ENCODE measurements around the gene SLC6A19.
"Not testable (repeated sequence)": the region's sequence is repeated elsewhere in the genome, so short reads cannot be mapped to it uniquely, and the experiment has no call there.

Gene SLC6A19

DNA sequence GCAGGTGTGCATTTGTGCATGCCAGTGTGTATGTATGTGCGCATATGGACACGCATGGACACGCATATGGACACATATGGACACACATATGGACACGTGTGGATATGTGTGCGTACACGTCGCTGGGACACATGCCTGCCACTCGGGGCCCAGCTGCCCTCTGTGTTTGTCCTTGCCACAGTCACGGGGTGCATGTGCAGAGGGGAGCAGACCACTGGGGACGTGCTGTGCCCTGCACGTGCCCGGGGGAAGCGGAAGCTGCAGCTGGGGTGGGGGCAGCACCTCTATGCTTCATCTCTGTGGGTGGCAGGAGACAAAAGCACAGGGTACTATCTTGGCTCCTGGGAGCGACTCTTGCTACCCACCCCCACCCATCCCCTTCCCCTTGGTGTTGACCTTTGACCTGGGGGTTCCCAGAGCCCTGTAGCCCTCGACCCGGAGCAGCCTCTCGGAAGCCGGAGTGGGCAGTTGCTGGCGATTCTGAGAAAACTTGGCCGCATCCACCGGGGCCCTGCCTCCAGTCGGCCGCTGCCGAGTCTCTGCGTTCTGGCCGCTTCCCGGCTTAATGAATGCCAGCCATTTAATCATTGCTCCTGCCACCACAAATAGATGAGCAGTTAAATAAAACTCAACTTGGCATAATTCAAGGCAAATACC lies 21.4 kb downstream of the SLC6A19 start:
- DNase-seq (ENCODE audit: low read depth in 2 of 2), result no peak

DNA sequence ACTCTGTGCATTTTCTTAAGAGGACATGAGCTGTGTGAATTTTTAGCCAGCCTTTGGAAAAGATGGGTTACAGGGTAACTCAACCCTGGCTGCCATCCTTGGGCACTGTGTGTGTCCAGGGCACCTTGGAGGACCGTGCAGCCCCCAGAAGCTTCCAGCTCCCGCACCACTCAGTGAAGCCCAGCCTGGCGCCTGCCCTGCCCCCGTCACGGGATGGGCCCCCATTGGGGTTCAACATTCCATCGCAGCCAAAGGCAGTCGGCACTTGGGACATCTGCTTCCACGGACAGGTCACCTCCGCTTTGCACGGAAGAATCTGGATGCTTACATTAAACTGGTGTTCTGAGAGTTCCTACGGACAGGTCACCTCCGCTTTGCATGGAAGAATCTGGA lies 21.9 kb downstream of the SLC6A19 start:
- DNase-seq (ENCODE audit: low read depth in 2 of 2), result no peak

DNA sequence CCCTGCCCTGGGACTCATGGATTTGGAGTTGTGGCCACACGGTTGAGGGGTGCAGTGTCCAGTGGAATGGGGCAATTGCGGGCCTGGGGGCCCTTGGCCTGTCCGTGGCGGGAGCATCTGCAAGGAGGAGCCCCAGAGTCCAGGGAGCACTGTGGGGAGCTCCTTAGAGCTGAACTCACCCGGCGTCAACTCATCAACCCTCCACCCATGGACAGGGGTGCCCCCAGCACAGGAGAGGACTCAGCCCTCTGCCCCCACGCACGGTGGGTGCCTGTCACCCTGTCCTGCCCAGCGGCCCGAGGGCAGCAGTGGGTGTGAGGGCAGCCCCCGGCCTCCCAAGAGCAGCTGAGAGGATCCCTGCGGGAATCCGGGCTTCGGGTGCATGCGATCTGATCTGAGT lies 23.2 kb downstream of the SLC6A19 start:
- no peak for DNase-seq (ENCODE audit: low read depth in 2 of 2)

DNA sequence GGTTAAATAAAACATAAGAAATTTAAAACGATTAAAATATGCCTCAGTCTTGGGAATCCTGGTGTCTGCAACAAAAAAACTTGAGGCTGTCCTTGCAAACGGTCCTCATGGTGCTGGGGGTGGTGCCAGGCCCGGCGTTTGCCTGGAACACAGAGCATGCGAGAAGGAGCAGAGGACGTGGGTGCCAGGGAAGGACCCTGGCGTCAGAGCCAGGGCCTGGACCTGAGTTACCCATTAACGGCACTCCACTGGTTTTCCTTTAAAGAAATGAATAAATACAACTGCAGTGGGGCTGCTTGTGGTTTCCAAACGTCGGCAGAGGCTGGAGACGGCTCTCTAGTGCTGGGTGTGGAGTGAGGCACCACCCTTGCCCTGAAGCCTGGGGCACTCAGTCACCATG lies 23.7 kb downstream of the SLC6A19 start, which contains the start of gene SLC6A18:
TSS of gene SLC6A18 (plus strand) at position 301 of the 400 bp plus-strand sequence. CDS start at position 398, 97 bp downstream.
- no peak for DNase-seq (ENCODE audit: low read depth in 2 of 2)

DNA sequence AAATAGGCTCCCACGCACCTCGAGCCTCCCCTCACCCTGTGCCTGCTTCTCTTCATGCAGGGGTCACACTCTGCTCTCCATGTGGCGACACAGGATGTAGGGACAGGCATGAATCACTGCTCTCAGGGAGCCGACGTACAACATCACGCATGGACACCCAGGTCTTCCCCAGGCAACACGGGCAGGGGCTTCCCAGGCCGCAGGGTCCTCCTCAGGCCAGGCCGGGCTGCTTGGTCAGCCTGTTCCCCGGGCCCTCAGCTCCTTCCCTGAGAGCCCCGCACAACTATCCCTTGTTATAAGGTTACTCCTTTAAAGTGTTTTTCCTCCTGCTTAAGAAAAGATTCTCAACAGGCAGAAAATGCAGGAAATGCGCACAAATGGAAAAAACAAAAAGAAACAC lies 24.8 kb downstream of the SLC6A19 start:
- no peak for DNase-seq (ENCODE audit: low read depth in 2 of 2)

DNA sequence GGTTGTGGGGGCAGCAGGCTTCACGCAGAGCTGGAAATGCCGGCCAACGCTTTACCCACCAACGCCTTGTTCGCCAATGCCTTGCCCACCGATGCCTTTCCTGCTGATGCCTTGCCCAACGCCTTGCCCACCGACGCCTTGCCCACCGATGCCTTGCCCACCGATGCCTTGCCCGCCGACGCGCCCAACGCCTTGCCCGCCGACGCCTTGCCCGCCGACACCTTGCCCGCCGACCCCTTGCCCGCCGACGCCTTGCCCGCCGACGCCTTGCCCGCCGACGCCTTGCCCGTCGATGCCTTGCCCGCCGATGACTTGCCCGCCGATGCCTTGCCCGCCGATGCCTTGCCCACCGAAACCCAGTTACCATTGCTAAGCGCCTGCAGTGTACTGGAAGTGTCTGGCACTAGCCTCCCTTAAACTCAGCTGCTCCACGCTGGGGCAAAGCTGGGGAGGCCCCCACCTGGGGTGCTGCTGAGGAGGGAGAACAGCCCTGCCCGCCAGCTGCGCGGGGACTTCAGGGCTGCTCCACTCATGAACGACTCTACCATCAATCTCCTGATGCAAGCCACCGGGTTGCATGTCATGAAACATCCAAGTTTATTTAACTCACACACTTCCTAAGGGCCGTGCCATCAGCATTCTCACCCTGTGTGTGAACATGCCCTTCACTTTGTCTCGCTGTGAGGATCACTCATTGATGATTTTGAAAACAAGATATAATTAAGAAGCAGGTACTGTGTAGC lies 25.6 kb downstream of the SLC6A19 start:
- DNase-seq (ENCODE audit: low read depth in 2 of 2), result no peak

DNA sequence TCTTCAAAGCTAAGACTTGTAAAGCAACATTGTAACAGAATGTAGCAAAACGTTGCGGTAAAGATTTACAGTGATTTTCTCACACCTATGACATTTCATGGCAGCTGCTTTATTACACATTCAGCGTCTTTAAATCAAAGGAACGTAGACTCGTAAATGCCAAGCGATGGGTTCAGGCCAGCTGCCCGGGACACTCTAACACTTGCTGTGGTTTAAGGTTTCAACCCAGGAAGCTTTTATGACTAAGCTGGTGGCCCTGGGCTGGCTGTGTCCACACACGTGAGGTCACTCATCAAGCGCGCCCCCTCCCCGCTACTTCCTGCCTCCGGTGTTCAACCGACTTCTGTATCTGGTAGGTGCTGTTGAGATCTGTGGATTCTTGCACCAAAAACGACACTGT lies 26.3 kb downstream of the SLC6A19 start:
- no peak for DNase-seq (ENCODE audit: low read depth in 2 of 2)

DNA sequence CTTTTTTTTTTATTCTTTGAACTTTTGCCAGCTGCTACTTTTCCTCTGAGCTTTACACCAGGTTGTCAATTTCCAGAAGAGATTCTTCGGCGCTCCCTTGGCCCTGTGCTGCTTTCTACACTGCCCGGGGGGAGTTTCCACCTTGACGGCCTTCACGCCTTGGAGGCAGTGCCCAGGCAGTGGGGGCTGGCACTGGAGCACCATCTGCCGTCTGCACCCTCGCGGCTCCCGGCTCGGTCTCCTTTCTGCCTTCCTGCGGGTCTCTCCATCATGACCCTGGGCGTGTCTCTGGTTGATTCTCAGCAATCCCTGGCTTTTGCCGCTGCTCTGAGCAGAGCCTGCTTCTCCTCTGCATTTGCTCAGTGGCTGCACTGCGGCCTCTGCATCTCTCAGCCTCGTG lies 26.7 kb downstream of the SLC6A19 start:
- DNase-seq (ENCODE audit: low read depth in 2 of 2), result no peak

DNA sequence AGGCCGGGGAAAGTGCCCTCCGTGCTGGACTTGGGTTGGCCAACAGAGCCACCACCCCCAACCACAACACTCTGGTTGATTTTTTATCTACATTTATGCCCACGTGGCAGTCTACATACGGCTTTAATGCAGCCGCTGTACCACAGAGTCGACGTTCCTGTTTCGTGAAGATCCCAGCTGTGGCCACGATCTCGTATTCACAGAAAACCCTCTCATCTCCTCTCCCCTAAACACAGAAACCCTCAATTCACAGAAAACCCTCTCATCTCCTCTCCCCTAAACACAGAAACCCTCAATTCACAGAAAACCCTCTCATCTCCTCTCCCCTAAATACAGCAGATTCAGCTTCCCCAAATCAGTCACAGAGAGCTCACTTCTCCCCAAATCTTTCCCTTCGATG lies 27.6 kb downstream of the SLC6A19 start:
- not testable (repeated sequence) for DNase-seq (ENCODE audit: low read depth in 2 of 2)

DNA sequence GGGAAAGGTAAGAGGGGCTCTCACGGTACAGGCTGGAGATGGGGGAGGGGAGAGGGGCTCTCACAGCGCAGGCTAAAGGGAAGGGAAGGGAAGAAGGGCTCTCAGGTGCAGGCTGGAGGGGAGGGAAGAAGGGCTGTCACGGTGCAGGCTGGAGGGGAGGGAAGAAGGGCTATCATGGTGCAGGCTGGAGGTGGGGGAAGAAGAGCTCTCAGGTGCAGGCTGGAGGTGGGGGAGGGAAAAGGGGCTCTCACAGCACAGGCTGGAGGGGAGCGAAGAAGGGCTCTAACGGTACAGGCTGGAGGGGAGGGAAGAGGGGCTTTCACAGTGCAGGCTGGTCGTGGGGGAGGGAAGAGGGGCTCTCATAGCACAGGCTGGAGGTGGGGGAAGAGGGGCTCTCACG lies 28.4 kb downstream of the SLC6A19 start:
- no peak for DNase-seq (ENCODE audit: low read depth in 2 of 2)

DNA sequence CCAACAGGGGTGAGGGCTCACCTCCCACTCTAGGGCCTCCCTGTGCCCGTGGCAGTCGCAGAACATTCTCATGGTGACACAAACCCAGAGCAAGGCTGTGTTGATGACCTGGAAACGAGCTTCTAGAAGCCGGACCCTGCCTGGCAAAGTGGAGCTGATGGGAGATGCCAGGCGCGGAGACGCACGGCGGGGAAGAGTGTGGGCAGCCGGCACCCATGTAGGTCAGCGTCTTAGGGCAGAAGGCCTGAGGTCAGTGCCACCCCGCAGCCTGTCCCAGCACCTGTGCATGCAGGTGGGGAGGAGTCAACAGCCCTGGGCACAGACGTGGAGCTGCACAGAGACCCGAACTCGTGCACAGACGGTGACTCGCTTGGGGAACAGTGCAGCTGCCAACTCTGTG lies 29.2 kb downstream of the SLC6A19 start:
- no peak for DNase-seq (ENCODE audit: low read depth in 2 of 2)

DNA sequence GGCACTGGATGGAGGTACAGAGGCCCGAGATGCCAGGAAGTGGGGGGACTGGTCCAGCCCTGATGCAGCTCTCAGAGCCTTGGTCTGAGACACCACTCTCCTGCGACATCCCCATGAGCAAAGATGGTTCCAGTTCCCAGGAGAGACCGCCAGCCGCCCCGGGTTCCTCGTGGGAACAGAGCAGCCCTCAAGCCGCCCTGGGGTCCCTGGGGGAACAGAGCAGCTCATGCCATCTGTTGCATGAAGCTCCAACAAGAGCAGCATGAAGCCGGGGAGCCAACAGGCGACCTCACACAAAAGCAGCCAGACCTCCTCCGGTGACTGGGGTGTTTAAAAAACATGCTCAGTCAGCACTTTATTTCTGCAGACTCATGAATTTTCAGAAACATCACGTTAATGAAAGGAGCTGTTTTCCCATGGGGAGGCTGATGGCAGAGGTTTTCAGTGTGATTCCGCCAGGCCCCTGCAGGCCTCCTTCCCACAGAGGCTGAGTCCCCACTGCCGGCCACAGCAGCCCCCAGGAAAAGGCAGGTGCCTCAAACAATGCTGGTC lies 30.0 kb downstream of the SLC6A19 start:
- no peak for DNase-seq (ENCODE audit: low read depth in 2 of 2)

DNA sequence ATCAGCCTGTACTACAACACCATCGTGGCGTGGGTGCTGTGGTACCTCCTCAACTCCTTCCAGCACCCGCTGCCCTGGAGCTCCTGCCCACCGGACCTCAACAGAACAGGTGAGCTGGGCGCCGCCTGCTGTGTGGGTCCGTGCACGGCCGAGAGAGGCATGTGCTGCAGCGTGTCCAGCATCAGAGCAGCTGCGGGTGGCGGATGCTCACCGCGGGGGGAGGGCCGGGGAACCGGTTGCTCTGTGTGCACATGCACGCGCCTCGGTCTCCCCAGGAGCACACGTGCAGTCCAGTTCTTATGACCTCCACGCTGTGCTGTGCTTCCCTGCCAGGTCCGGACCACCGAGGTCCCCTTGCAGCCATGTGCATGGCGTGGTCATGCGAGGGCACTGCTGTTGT lies 31.4 kb downstream of the SLC6A19 start:
- no peak for DNase-seq (ENCODE audit: low read depth in 2 of 2)

DNA sequence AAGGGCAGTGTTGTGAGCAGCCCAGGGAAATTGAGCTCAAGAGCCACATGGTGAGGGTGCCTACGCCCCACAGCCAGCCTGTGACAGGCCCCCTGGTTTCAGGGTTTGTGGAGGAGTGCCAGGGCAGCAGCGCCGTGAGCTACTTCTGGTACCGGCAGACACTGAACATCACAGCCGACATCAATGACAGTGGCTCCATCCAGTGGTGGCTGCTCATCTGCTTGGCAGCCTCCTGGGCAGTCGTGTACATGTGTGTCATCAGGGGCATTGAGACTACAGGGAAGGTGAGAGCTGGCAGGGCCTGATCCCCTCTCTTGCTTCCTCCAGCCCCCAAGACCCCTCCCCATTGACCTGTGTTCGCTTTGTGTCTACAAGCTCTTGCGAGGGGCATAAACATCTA lies 34.0 kb downstream of the SLC6A19 start:
- no peak for DNase-seq (ENCODE audit: low read depth in 2 of 2)

DNA sequence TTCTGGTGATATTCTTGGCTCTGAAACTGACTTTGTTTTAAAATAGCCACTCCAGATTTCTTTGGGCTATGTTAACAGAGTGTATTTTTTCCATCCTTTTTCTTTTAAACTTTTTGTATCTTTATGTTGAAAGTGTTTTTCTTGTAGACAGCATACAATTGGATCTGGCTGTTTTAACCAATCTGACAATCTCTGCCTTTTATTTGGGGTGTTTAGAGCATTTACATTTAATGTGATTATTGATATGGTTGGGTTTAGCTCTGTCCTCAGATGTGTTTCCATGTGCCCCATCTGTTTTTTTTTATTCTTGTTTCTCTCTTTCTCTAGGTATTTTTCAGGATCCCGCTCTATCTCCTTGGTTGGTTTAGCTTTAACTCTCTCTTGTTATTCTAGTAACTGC lies 34.4 kb downstream of the SLC6A19 start:
- no peak for DNase-seq (ENCODE audit: low read depth in 2 of 2)

DNA sequence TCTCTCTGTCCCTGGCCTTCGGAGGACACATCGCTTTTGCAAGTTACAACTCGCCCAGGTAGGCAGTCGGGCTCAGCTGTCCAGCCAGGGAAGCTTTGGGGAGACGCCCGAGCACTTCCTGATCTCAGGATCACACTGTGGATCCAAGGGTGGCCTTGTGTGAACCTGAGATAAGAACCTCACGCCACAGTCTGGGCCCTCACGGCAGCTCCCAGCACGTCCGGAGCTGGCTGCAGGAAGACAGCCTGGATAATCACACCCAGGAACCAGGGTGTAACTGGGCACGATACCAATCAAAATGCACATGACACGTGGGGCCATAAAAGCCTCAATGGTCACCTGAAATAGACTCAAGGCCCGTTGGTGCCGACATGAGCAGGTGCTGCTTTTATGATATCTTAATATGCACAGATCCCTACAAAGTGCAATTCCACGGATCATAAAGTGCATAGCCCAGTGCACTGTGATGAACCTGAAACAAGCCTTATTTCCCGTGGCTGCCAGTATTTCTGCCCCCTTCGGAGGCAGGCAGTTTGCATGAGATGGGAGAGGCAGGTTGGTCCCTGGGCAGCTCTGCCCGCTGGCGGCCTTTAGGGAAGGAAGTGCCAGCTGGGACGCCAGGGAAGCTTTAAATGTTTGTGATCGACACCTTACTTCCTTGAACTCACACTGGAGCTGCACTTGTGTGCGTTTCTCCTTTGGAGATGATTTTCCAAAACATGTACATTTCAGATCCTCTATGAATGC lies 38.3 kb downstream of the SLC6A19 start:
- DNase-seq (ENCODE audit: low read depth in 2 of 2), result no peak

DNA sequence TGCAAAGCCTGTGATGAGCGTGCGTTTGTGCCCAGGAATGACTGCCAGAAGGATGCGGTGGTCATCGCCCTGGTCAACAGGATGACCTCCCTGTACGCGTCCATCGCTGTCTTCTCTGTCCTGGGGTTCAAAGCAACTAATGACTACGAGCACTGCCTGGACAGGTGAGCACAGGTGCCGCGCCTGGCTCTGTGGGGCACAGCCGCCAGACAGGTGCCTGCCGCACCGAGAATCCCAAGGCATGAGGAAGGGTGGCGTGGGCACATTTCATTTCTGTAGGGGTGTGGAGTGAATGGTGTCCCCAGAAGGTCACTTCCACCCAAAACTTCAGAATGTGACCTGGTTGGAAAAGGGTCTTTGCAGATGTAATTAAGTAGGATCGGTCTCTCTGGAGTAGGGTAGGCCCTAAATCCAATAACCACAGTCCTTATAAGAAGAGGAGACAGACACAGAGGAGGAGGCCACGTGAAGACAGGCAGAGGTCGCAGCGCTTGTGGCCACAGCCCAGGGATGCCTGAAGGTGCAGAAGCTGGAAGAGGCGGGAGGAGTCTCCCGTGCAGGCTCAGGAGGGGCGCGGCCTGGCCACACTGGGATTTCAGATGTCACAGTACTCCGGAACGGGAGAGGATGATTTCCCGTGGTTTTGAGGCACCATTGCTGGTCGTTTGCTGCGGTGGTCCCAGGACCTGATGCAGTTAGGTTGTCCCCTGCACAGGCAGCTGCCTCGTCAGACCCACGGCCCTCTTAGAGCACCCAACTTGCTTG lies 39.3 kb downstream of the SLC6A19 start:
- DNase-seq (ENCODE audit: low read depth in 2 of 2), result no peak

DNA sequence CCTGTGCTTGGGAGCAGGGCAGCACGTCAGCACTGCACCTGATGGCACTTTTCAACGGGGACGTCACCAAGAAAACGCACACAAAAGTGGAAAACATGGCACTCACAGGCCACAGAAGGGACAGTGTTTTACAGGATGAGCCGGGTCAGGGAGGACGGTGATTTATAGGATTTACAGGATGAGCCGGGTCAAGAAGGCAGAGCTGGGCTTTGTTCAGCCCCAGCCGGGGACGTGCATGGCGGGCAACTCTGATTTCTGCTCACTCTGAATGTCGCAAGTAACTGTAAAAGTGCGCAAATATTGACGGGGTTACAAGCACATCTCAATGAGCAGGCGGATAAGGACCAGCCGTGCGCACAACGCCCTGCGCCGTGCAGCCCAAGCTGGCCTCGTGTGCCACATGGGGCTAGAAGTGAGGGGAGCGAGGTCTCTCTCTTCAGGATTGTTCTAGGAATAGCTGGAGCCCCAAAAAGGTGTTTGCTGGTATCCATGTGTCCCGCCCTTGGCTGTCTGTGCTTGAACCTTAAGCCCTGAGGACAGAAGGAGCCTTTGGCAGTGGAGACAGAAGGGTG lies 40.2 kb downstream of the SLC6A19 start:
- DNase-seq (ENCODE audit: low read depth in 2 of 2), result no peak

DNA sequence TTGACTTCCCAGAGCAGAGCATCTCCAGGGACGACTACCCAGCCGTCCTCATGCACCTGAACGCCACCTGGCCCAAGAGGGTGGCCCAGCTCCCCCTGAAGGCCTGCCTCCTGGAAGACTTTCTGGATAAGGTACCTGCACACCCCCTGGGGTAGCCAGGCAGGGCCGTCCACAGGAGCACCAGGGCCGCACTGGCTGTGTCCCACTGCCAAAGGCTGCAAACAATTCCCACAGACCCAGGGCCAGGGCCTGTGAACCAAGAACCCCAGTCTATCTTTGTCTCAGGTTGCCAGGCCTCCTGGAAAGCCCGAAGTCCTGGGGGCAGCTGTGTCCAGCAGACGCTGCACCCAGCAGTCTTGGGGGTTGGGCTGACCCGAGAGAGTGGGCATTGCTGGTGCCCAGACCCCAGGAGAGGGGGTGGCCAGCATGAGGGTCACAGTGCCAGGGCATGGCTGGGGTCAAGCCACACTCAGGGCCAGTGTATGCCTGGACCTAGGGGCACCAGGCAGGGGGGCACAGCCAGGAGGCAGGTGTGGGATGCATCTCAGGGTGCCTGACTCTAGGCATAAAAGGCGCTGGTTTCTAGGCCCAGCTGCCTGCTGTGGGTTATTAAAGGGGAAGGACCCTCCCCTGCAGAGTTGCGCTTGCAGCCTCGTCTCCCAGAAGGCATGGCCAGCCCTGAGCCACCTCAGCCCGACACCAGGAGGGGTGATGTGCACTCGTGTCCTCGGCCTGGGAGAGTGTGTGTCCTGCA lies 41.5 kb downstream of the SLC6A19 start:
- DNase-seq (ENCODE audit: low read depth in 2 of 2), result no peak

DNA sequence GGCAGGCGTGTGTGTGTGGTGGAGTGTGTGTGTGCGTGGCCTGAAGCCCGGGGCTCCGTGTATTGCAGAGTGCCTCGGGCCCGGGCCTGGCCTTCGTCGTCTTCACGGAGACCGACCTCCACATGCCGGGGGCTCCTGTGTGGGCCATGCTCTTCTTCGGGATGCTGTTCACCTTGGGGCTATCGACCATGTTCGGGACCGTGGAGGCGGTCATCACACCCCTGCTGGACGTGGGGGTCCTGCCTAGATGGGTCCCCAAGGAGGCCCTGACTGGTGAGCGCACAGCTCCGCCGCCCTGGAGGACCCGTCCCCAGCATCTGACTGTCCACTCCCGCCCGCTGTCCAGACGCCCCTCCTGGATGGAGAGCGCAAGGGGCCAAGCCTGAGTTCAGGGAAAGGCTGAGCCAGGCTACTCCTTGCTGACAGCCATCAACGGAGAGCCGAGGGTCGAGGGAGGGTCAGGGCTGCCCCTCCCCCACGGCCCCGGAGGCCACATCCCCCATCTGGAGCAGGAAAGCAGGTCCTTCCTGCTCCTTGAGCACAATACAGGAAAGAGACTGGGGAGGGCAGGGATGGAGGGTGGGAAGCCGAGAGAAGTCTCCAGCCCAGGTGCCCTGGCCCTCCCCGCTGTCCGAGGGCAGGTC lies 42.2 kb downstream of the SLC6A19 start:
- DNase-seq (ENCODE audit: low read depth in 2 of 2), result no peak

Measured in fibroblast of skin of left quadriceps (primary cell).